ENCODE results near the gene THAP11.
"Not testable (repeated sequence)": the region's sequence is repeated elsewhere in the genome, so short reads cannot be mapped to it uniquely, and the experiment has no call there.

The THAP11 gene

GRCh38 chr16:67837811-67838210 is 4.3 kb upstream of the THAP11 start:
- DNase-seq, result no peak

- peak in 1 of 2 experiments; percentile 48 for DNase-seq
These were observed 813 bp upstream of the THAP11 start for GRCh38 chr16:67841198-67841815.

GRCh38 chr16:67842509-67843342 is 606 bp downstream of the THAP11 start:
- DNase-seq, result peak; percentile 6 to 59

- no peak for DNase-seq
These were observed 1.2 kb downstream of the THAP11 start for GRCh38 chr16:67843343-67843765.

- peak in 1 of 2 experiments; percentile 31 for DNase-seq
These were observed 2.4 kb downstream of the THAP11 start for GRCh38 chr16:67844497-67844896.

GRCh38 chr16:67845291-67846062 is 3.4 kb downstream of the THAP11 start:
- DNase-seq, result no peak

- DNase-seq, result no peak
These were observed 3.9 kb downstream of the THAP11 start for GRCh38 chr16:67846063-67846319.

- DNase-seq, result peak; percentile 94 to 95
These were observed 4.4 kb downstream of the THAP11 start, which contains the start of gene NUTF2 for GRCh38 chr16:67846320-67847063. TSS of gene NUTF2 (plus strand) at chr16:67846933. CDS start at chr16:67865131, 18,198 bp downstream.

GRCh38 chr16:67847064-67847861 is 5.1 kb downstream of the THAP11 start, which contains the start of gene CENPT:
TSS of gene CENPT (minus strand) at chr16:67847693. CDS start at chr16:67833859, 13,834 bp downstream.
- DNase-seq, result peak in 1 of 2 experiments; percentile 57

GRCh38 chr16:67848118-67848517 is 6.0 kb downstream of the THAP11 start:
- DNase-seq, result no peak

GRCh38 chr16:67853670-67854069 is 11.6 kb downstream of the THAP11 start:
- DNase-seq, result no peak

- no peak for DNase-seq
These were observed 13.7 kb downstream of the THAP11 start for GRCh38 chr16:67855789-67856188.

- DNase-seq, result no peak
These were observed 14.9 kb downstream of the THAP11 start for GRCh38 chr16:67856927-67857546.

GRCh38 chr16:67857547-67858233 is 15.6 kb downstream of the THAP11 start:
- DNase-seq, result no peak

GRCh38 chr16:67858500-67858899 is 16.4 kb downstream of the THAP11 start:
- no peak for DNase-seq

- DNase-seq, result no peak
These were observed 18.7 kb downstream of the THAP11 start for GRCh38 chr16:67860589-67861398.

GRCh38 chr16:67861877-67862276 is 19.8 kb downstream of the THAP11 start:
- DNase-seq, result no peak

GRCh38 chr16:67862623-67863583 is 20.8 kb downstream of the THAP11 start:
- DNase-seq, result no peak

- DNase-seq, result not testable (repeated sequence)
These were observed 21.9 kb downstream of the THAP11 start for GRCh38 chr16:67864044-67864443.
